Adrenal gland (tissue), 5 donors: ENCODE measurements around the gene CR2.

Experiments used
- POLR2A ChIP-seq, 2 donors: fragments of 450-650 bp; IDR thresholded peaks; one replicate each; pipeline ENCODE4 v1.6.1; 2017; ENCODE audit warnings: antibody characterized with exemption in 2 of 2, mild to moderate bottlenecking in 2 of 2, moderate library complexity in 1 of 2
- TF ChIP-seq, protein P1 (sequence below), 6 experiments: fragments of 450-650 bp in 4 of 6; fragments of 200-600 bp in 2 of 6; sonication (generic) in 1 of 6; IDR thresholded peaks; 1 replicate in 5 of 6; 2 replicates in 1 of 6; pipeline versions ENCODE4 v1.5.1 to v1.8.0; 2016 to 2021; ENCODE audit warnings: antibody characterized with exemption in 6 of 6, mild to moderate bottlenecking in 2 of 6, moderate library complexity in 1 of 6
- donor health status: DM: no; HTN: no; CAD: no.

DNA sequence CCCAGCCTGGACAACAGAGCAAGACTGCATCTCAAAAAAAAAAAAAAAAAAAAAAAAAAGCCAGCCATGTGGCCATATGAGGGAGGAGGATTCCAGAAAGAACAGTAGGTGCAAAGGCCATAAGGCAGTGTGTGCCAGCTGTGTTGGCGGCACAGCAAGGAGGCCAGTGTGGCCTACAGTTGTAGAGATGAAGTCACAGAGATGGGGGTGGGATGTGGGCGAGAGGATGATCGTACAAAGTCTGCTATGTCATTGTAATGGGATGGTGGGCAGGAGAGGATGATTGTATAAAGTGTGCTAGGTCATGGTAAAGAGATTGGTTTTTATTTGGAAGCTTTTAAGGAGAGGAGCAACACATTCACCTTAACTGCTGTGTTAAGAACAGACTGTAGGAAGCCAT, 32.1 kb downstream of the CR2 start:
- TF ChIP-seq POLR2A (IDR thresholded peaks at IDR 0.05), result no peak
- TF ChIP-seq, protein P1, sequence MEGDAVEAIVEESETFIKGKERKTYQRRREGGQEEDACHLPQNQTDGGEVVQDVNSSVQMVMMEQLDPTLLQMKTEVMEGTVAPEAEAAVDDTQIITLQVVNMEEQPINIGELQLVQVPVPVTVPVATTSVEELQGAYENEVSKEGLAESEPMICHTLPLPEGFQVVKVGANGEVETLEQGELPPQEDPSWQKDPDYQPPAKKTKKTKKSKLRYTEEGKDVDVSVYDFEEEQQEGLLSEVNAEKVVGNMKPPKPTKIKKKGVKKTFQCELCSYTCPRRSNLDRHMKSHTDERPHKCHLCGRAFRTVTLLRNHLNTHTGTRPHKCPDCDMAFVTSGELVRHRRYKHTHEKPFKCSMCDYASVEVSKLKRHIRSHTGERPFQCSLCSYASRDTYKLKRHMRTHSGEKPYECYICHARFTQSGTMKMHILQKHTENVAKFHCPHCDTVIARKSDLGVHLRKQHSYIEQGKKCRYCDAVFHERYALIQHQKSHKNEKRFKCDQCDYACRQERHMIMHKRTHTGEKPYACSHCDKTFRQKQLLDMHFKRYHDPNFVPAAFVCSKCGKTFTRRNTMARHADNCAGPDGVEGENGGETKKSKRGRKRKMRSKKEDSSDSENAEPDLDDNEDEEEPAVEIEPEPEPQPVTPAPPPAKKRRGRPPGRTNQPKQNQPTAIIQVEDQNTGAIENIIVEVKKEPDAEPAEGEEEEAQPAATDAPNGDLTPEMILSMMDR (IDR thresholded peaks at IDR 0.05), result no peak
